NCI-H446 (cell line): Measurements from ENCODE around the gene IFNA4.

ENCODE experiments used
- DNase-seq, 2 experiments: peaks; one replicate each; lab custom pipeline; 2025; lab: John Stamatoyannopoulos, UW

IFNA4 gene

DNA sequence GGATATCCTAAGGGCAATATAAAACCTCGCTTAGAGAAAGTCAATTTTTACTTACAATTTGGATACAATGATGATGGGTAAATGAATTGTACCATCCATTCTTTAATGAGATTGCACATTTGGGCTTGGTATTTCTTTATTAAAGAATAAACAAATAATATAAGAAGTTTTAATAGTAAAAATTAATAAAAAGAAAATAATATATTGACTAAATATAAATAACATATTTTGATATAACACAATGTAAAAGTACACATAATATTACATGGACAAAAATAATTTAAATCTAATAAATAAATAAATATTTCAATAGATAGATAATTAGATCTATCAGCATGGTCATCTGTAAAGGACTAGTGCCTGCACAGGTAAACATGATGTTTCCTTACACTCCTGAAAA lies 21.9 kb downstream of the IFNA4 start:
- no peak for DNase-seq

DNA sequence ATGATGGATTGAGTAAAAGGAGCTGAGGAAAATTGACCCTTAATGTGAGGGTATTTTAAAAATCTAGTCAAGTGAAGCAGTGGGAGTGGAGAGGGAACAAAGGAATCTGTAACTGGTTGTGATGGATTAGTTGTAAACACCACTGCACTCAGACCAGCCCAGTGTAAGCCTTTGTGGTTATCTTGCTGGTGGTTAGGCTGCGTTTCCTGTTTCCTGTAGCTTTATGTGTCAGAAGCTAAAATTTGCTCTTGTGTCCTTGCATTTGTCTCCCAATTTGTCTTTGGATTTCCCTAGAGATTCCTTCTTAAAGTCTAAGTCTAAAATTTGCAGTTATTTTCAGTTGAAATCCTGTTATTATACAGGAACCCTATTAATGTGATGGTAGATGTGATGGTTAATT lies 27.2 kb downstream of the IFNA4 start:
- no peak for DNase-seq

DNA sequence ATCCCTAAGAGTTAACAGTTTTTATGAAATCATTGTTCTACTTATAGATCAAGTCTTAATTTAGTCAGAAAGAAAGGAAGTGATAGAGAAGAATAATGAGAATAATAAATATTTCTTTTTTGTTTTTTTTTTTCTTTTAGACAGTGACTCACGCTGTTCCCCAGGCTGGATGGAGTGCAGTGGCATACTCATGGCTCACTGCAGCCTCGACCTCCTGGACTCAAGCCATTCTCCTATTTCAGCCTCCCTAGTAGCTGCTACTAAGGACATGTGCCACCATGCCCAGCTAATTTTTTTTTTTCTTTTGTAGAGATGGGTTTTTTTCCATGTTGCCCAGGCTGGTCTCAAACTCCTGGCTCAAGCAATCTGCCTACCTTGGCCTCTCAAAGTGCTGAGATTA lies 31.9 kb downstream of the IFNA4 start:
- no peak for DNase-seq

DNA sequence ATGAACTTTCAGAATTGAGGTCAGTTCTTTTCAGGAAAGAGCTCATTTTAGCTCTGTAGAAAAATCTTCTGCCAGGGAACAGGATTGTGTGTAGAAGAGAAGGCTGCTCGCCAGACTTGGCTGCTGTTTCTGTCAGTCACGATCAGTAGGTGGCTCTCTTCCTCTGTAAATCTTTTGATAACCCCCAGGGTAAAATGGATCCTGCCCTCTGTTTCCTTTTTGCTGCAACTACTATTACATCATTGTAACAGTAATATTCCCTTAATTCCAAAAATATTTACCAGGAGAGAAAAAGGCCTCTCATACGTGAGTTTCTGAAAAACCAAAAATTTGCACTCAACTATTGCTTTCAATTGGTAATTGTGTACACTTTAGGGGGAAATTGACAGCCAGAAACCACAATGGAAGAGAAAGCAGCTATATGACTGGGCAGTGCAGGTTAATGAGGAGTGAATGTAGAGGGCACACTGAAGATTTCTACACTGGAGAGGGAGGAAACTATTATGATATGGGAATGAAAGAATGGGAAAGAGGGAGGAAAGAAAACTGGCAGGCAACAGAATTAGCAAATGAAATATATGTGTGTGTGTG lies 33.3 kb downstream of the IFNA4 start:
- DNase-seq: peak in 1 of 2 experiments; percentile 19

DNA sequence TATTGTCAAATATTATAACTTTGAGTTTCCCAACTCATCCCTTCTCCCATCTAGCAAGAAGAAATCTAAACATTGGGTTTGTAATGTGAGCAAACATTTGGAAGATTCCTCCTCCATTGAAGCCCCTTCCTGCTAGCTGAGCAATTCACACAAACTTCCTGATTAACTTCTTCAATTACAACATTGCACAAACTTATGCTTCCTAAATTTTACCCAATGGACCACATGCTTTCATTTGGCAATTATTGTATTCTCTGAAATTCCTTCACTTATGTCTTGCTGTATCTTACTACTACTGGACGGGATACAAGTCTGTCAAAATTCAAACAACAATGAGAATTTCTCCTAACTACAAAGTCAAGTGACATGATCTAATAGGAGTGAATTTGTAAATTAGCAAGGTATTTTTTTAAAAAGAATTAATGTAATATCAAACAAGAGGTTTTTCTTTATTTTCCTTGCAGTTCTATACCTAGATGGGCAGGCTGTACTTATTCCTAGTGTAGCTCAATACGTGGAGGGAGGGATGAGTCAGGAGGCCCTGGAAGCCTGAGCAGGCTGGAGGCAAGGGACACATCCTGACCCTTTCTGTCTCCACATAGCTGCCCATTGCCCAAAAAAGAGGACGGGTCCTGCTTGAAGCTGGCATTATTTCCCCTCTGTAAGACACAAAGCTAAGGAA lies 33.9 kb downstream of the IFNA4 start:
- DNase-seq: no peak

DNA sequence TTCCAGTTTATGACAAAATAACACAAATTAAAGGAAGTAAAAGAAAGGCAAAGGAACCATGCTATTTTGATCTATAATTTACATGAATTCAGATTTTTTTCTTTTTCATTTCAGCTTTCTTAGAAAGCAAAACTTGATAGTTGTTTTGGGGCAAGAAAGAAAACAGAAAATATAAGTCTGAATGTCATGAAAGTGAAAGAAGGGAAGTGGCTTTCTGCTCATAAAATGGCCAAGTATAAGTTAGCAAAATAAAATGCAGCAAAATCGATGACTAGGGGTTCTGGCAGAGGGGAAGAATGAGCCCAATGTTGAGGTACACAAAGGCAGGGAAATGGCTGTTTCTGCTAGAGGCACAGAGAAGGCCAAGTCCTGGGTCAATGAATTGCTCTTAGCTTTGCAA lies 42.8 kb downstream of the IFNA4 start:
- no peak for DNase-seq

DNA sequence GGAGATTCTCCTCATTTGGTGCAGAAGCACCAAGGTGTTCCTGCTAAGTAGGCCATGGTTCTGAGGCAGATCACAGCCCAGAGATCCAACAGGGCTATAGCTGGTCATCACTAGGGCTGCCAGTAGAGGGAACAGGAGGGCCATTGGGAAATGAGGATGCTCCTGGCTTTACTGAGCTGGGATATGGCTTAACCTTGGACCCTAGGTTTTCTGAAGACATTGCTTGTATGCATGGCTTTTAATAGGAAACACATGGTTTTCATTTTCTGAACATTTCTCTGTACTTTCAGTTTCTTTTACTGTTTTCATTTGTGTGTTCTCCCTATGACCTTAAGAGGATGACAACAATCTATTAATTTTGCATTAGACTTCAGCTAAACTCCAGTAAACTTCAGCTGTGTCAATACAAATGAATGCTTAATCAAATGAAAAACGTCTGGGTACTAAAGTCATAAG lies 45.9 kb downstream of the IFNA4 start, which contains the start of gene IFNW1:
Gene IFNW1 (minus strand): TSS at position 406 of the 456 bp plus-strand sequence. CDS start 262 bp downstream, at position 144.
- no peak for DNase-seq

DNA sequence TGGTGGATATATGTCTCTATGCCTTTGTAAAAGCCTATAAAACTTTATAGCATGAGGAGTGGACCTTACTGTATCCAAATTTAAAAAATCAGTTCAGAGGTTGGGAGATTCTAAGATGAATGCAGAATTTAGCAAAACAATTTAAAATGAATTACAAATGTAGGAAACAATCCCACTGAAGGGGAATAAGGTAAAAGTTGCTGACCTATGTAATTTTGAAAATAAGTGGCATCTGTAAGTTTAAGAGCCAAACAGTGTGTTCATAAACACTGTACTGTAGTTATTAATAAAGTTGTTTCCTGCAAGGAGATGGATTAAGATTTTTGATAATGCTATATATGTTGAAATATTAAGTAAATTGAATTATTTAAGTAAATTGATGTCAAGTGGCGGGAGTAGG lies 50.4 kb downstream of the IFNA4 start:
- DNase-seq: no peak
